Measurements from ENCODE around the gene PIK3C2G.

The PIK3C2G gene

DNA sequence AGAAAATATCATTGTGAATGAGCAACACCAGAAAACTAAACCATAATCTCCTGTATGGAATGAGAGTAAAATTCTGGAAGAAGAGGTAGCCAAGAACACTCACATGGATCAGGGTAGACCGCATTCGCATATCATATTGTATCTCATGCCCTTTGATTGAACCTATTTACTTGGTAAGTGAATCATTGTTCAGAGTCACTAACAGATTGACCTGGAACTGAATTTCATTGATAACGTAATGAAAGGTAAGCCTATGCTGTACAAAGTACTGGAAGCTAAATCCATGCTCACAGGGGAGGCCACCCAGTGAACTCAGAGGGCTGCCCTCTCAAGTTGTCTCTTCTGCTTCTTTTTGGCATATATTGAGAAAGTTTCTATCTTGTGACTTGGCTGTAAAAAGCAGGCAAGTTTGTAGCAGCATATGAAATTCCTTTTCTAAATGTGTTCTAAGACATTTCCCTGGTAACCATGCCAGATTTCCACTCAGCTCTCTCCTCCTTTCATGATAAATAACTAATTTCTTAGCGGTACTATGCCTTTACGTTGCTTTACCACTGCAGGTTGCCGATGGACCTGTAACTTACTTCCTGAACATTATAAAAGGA lies 385.1 kb downstream of the PIK3C2G start:
- Histone ChIP-seq H3K27ac (ENCODE audit: low read length) (no peak overlapping the region), H3K4me3 (ENCODE audit: low read length) (no peak overlapping the region), H3K9me3 (ENCODE audit: control insufficient read depth, insufficient read depth, low read length) (no peaks in the 10 kb centered on the region), H3K36me3 (ENCODE audit: control insufficient read depth, insufficient read depth, low read length) (no peaks in the 10 kb centered on the region), H3K27me3 (ENCODE audit: control insufficient read depth, insufficient read depth, low read length) (no peaks in the 10 kb centered on the region; the same call in 1 of the 2 replicates), H3K4me1 (ENCODE audit: control insufficient read depth, insufficient read depth, low read length) (no peaks in the 10 kb centered on the region)
- DNase-seq (ENCODE audit: low read depth, low spot score) = no peak
- WGBS (ENCODE audit: insufficient coverage, insufficient read length) = no CpG with 5 or more reads among the region's 6 CpGs

DNA sequence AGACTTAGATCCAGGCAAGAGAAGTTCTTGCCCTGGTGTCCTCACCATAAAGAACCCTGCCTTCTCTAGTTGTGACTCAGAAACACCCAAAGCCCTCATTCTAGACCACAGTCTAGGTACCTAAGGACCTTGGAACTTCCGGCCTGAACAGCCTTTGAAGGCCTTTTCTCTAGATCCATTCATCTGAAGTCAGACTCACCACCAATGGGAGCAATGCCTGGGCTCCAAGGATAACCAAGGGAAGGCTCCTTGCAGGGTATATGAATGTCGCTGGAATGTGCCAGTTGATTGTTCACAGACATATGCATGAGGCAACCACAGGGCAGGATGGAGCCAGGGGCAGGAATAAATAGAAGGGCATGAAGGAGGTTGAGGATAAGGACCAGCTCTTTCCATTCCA lies 390.2 kb downstream of the PIK3C2G start:
- H3K9me3 ChIP-seq (ENCODE audit: control insufficient read depth, insufficient read depth, low read length) = no peaks in the 10 kb centered on the region
- no peaks in the 10 kb centered on the region; the same call in 1 of the 2 replicates for H3K27me3 ChIP-seq (ENCODE audit: control insufficient read depth, insufficient read depth, low read length)
- no peak for DNase-seq (ENCODE audit: low read depth, low spot score)
- H3K4me1 ChIP-seq (ENCODE audit: control insufficient read depth, insufficient read depth, low read length) = no peaks in the 10 kb centered on the region
- no CpG with 5 or more reads among the region's 2 CpGs for WGBS (ENCODE audit: insufficient coverage, insufficient read length)
- H3K4me3 ChIP-seq (ENCODE audit: low read length) = no peak overlapping the region
- no peaks in the 10 kb centered on the region for H3K36me3 ChIP-seq (ENCODE audit: control insufficient read depth, insufficient read depth, low read length)
- no peak overlapping the region for H3K27ac ChIP-seq (ENCODE audit: low read length)

DNA sequence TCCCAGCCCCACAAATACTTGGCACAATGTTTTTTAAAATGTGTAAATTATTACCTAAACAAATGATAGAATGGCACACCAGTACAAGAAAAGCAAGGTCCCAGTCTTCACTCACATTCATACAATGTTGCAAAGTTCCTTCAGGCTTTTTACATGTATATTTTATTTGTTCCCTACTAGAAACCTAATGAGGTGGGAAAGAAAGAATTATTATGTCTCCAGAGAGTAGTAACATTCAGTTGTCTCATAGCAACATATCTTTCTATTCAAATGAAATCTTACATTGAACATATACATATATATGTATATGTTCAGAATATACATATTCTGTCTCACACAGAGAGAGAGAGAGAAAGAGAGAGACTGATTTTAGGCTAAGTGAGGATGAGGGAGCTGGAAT lies 391.3 kb downstream of the PIK3C2G start:
- no peak overlapping the region for H3K4me3 ChIP-seq (ENCODE audit: low read length)
- no peak for DNase-seq (ENCODE audit: low read depth, low spot score)
- H3K9me3 ChIP-seq (ENCODE audit: control insufficient read depth, insufficient read depth, low read length) = no peaks in the 10 kb centered on the region
- H3K27ac ChIP-seq (ENCODE audit: low read length) = no peak overlapping the region
- H3K4me1 ChIP-seq (ENCODE audit: control insufficient read depth, insufficient read depth, low read length) = no peaks in the 10 kb centered on the region
- H3K27me3 ChIP-seq (ENCODE audit: control insufficient read depth, insufficient read depth, low read length) = no peaks in the 10 kb centered on the region; the same call in 1 of the 2 replicates
- no peaks in the 10 kb centered on the region for H3K36me3 ChIP-seq (ENCODE audit: control insufficient read depth, insufficient read depth, low read length)

DNA sequence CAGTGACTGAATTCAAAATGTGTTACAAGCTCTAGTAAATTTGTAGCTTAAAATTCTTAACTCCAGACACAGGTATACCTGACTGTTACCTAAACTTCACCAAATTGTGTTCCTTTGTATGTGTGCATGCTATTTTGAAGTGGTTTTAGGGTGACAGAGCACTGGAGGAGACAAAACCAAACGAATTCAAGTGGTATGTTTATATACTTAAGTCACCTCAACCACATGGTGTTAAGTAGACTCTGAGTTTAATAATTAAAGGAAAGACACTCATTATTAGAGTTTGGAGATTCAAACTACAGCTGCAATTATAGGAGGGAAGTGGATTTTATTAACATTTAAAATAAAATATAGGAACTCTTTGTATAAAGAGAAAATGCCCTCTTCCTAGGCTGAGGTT lies 392.1 kb downstream of the PIK3C2G start:
- Histone ChIP-seq H3K27ac (ENCODE audit: low read length) (no peak overlapping the region), H3K27me3 (ENCODE audit: control insufficient read depth, insufficient read depth, low read length) (no peaks in the 10 kb centered on the region; the same call in 1 of the 2 replicates), H3K36me3 (ENCODE audit: control insufficient read depth, insufficient read depth, low read length) (no peaks in the 10 kb centered on the region), H3K9me3 (ENCODE audit: control insufficient read depth, insufficient read depth, low read length) (no peaks in the 10 kb centered on the region), H3K4me3 (ENCODE audit: low read length) (no peak overlapping the region), H3K4me1 (ENCODE audit: control insufficient read depth, insufficient read depth, low read length) (no peaks in the 10 kb centered on the region)
- no CpG with 5 or more reads among the region's 1 CpG for WGBS (ENCODE audit: insufficient coverage, insufficient read length)
- no peak for DNase-seq (ENCODE audit: low read depth, low spot score)

DNA sequence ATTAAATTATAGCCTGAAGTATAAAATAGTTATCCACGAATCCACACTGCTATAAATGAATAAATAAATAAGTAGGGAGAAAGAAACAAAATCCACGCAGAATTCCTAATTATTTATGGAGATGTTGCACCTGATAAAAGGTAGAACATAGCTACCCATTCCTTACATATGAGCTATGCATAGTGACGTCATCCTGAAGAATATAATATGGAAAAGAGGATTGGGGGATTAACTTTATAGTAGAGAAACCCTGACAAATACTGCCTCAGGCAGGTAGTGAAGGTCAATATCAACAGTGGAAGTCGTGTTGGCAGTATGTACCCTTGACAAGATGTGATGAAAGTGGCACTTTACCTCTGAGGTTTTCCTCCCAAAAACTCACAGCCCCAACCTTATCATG lies 394.0 kb downstream of the PIK3C2G start:
- Histone ChIP-seq H3K27me3 (ENCODE audit: control insufficient read depth, insufficient read depth, low read length) (no peaks in the 10 kb centered on the region), H3K4me3 (ENCODE audit: low read length) (no peak overlapping the region), H3K27ac (ENCODE audit: low read length) (no peak overlapping the region), H3K9me3 (ENCODE audit: control insufficient read depth, insufficient read depth, low read length) (no peaks in the 10 kb centered on the region), H3K36me3 (ENCODE audit: control insufficient read depth, insufficient read depth, low read length) (no peaks in the 10 kb centered on the region), H3K4me1 (ENCODE audit: control insufficient read depth, insufficient read depth, low read length) (no peaks in the 10 kb centered on the region)
- no CpG with 5 or more reads among the region's 4 CpGs for WGBS (ENCODE audit: insufficient coverage, insufficient read length)
- DNase-seq (ENCODE audit: low read depth, low spot score) = no peak

DNA sequence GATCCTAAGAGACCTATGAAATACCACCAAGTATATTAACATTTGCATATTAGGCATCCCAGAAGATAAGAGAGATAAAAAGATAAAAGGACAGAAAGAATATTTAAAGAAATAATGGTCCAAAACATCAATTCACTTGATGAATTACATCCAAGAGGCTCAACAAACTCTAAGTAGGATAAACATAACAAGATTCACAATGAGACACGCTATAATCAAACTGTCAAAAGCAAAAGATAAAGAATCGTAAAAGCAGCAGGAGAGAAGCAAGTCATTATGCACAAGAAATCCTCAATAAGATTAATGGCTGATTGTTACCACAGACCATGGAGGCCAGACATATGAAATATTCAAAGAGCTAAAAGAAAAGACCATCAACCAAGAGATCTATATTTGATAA lies 396.9 kb downstream of the PIK3C2G start:
- Histone ChIP-seq H3K4me3 (ENCODE audit: low read length) (no peak overlapping the region), H3K27ac (ENCODE audit: low read length) (no peak overlapping the region), H3K27me3 (ENCODE audit: control insufficient read depth, insufficient read depth, low read length) (no peaks in the 10 kb centered on the region), H3K4me1 (ENCODE audit: control insufficient read depth, insufficient read depth, low read length) (no peaks in the 10 kb centered on the region), H3K9me3 (ENCODE audit: control insufficient read depth, insufficient read depth, low read length) (no peaks in the 10 kb centered on the region), H3K36me3 (ENCODE audit: control insufficient read depth, insufficient read depth, low read length) (no peaks in the 10 kb centered on the region)
- DNase-seq (ENCODE audit: low read depth, low spot score) = no peak
- no CpG with 5 or more reads among the region's 2 CpGs for whole genome bisulfite sequencing (ENCODE audit: insufficient coverage, insufficient read length)

DNA sequence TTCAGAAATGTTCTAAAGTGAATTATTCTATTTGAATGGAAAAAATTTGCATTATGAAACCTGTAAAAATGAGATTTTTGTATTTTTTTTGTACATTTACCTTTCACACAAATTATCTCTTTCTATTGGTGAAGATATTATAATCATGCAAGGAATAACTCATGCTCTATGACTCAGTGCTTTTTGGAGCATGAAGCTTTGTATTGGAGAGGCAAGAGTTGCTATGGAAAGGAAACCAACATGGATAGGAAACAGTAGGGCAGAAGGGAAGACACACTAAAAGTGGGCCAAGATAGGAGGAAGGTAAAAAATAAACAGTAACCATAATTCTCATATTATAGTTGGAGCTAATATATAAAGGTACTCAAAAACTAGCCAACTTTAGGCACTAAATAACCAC lies 397.5 kb downstream of the PIK3C2G start:
- Histone ChIP-seq H3K4me3 (ENCODE audit: low read length) (no peak overlapping the region), H3K4me1 (ENCODE audit: control insufficient read depth, insufficient read depth, low read length) (no peaks in the 10 kb centered on the region), H3K27ac (ENCODE audit: low read length) (no peak overlapping the region), H3K36me3 (ENCODE audit: control insufficient read depth, insufficient read depth, low read length) (no peaks in the 10 kb centered on the region), H3K27me3 (ENCODE audit: control insufficient read depth, insufficient read depth, low read length) (no peaks in the 10 kb centered on the region), H3K9me3 (ENCODE audit: control insufficient read depth, insufficient read depth, low read length) (no peaks in the 10 kb centered on the region)
- DNase-seq (ENCODE audit: low read depth, low spot score) = no peak

DNA sequence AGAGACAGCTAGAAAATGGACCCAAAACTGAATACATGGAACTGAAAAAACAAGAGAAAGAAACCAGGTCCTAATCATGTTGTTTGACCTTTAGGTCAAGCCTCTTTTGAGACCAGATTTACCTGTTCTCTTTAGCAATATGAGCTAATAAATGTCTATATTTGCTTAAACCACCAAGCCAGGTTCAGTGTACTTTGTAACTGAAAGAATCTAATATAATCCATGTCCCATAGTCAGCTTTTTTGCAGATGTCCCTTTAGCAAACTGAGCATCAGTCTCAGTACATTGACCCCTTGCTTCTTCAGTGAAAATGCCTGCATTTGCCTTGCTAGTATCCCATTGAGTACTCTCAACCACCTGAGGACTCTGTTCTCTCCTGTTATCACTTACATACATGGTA lies 414.8 kb downstream of the PIK3C2G start:
- Histone ChIP-seq H3K27me3 (ENCODE audit: control insufficient read depth, insufficient read depth, low read length) (no peaks in the 10 kb centered on the region), H3K36me3 (ENCODE audit: control insufficient read depth, insufficient read depth, low read length) (no peaks in the 10 kb centered on the region), H3K4me1 (ENCODE audit: control insufficient read depth, insufficient read depth, low read length) (no peaks in the 10 kb centered on the region), H3K4me3 (ENCODE audit: low read length) (no peak overlapping the region), H3K27ac (ENCODE audit: low read length) (no peak overlapping the region), H3K9me3 (ENCODE audit: control insufficient read depth, insufficient read depth, low read length) (no peaks in the 10 kb centered on the region)
- no peak for DNase-seq (ENCODE audit: low read depth, low spot score)

DNA sequence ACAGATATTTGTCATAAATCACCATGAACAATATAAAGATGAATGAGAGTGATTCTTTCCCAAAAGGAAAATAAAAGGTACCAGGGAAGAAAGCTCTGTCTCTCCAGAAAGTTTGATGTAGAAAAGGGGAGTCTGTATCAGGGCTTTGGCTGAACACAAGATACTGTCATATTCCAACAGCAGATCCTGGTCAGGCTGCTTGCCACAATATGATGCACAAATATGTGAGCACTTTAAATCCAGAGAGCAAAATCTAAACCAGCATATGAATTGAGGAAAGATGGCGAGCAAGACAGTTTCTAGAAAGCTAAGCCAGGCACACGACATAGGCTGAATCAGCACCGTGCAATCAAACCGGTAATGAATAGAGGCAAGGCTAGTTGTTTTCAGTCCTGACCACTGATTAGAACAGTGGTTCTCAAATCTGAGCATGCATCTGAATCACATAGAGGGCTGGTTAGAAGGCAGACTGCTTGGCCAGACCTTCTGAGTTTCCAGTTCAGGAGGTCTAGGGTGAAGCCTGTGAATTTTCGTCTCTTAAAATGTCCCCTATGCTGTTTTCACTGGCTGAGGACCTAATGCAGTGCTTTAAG lies 415.8 kb downstream of the PIK3C2G start:
- H3K36me3 ChIP-seq (ENCODE audit: control insufficient read depth, insufficient read depth, low read length) = no peaks in the 10 kb centered on the region
- H3K9me3 ChIP-seq (ENCODE audit: control insufficient read depth, insufficient read depth, low read length) = no peaks in the 10 kb centered on the region
- H3K4me1 ChIP-seq (ENCODE audit: control insufficient read depth, insufficient read depth, low read length) = no peaks in the 10 kb centered on the region
- H3K27ac ChIP-seq (ENCODE audit: low read length) = no peak overlapping the region
- H3K27me3 ChIP-seq (ENCODE audit: control insufficient read depth, insufficient read depth, low read length) = no peaks in the 10 kb centered on the region
- H3K4me3 ChIP-seq (ENCODE audit: low read length) = no peak overlapping the region
- WGBS (ENCODE audit: insufficient coverage, insufficient read length) = no CpG with 5 or more reads among the region's 5 CpGs
- DNase-seq (ENCODE audit: low read depth, low spot score) = no peak

DNA sequence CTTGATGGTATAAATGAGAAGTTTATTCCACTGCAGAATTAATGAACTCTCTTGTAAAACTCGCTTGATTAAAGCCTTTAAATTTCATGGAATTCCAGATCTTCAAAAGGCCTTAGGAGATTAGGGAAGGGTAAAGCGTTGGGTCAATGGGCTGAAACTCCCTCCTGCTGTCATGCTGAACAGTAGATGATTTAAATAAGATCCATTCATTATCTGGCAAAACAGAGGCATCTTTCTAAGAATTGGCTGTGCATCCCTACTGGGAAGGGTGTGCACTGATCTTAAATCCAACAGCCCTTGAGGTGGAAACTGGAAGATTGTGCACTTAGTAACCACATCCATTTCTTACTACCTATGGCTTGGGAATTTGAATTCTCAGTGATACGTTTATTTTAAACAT lies 420.5 kb downstream of the PIK3C2G start:
- no CpG with 5 or more reads among the region's 3 CpGs for WGBS (ENCODE audit: insufficient coverage, insufficient read length)
- Histone ChIP-seq H3K27me3 (ENCODE audit: control insufficient read depth, insufficient read depth, low read length) (no peaks in the 10 kb centered on the region), H3K27ac (ENCODE audit: low read length) (no peak overlapping the region), H3K4me3 (ENCODE audit: low read length) (no peak overlapping the region), H3K4me1 (ENCODE audit: control insufficient read depth, insufficient read depth, low read length) (no peaks in the 10 kb centered on the region), H3K9me3 (ENCODE audit: control insufficient read depth, insufficient read depth, low read length) (no peaks in the 10 kb centered on the region), H3K36me3 (ENCODE audit: control insufficient read depth, insufficient read depth, low read length) (no peaks in the 10 kb centered on the region)
- DNase-seq (ENCODE audit: low read depth, low spot score) = peak; percentile 16

DNA sequence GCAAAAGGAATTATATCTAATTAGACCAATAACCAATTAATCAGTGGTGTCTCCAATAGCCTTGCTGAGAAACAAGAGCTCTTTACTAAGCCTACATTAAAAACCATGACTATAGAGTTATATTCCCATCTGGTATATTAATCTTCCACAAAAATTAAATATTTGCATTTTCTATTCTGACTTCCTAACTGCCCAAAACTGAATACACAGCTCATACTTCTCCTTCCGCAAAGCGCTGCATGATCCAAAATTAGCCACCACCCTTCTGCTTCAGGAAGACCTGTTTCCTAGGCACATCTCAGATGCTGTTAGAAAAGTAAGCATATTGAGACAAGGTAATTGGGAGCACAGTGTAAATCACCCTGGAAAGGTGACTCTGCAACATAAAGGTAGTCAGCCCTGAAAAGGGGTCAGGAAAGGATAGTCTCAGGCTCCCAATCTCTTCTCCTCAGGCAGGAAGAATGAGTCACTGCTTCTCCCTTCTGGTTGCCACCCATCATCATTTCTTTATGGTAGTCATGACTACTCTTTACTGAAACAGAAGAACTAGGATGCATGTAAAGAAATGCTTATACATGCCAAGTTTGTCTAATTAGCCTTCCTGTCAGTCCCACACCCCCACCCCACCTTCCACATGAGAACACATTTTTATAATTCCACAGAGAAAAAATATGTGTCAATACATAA lies 422.2 kb downstream of the PIK3C2G start:
- Histone ChIP-seq H3K4me3 (ENCODE audit: low read length) (no peak overlapping the region), H3K36me3 (ENCODE audit: control insufficient read depth, insufficient read depth, low read length) (no peaks in the 10 kb centered on the region), H3K4me1 (ENCODE audit: control insufficient read depth, insufficient read depth, low read length) (no peaks in the 10 kb centered on the region), H3K27me3 (ENCODE audit: control insufficient read depth, insufficient read depth, low read length) (no peaks in the 10 kb centered on the region), H3K27ac (ENCODE audit: low read length) (no peak overlapping the region), H3K9me3 (ENCODE audit: control insufficient read depth, insufficient read depth, low read length) (no peaks in the 10 kb centered on the region)
- WGBS (ENCODE audit: insufficient coverage, insufficient read length) = no CpG with 5 or more reads among the region's 2 CpGs
- no peak for DNase-seq (ENCODE audit: low read depth, low spot score)
